ENCODE measurements around the gene PLCB4. TPM values are rescaled to one million over a fixed set of nuclear protein-coding genes. Genes with fewer than 3 reads are reported as not detected.

PLCB4 gene
- total RNA-seq, 4 donors from 2014 or later: 2.7 to 11.4 (median 6.5) TPM

DNA sequence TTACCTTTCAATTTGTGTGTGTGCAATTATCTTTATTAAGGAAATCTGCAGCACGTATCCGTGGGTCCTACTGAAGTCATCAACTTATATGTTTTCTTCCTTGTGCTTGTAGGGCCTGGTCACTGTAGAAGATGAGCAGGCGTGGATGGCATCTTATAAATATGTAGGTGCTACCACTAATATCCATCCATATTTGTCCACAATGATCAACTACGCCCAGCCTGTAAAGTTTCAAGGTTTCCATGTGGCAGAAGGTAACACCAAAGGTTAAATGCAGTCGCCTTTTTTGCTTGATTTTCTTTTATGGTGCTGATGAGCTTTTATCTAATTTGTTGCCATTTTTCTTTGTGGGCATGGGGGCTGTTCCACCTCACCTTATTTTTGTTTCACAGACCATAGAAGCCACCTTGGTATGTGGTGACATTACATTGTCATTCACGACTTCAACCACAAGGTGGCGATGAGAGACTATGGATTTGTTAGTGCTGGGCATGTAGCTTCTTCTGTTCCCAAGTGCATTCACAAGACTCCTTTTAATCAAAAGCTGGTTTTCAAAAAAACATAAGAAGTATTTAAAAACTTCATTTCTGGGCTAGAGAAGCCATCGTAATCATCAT lies 339.0 kb downstream of the PLCB4 start:
- intact Hi-C loops (cut with DNase I; ENCODE audit: low total_unique reads): loop anchor here (5.0 kb wide), 1 partner anchor 199 kb away; no protein-coding TSS in a partner anchor
- H3K4me3 ChIP-seq (ENCODE audit: low read depth, poor library complexity, severe bottlenecking): no peak overlapping the region
- WGBS, 2 donors: 42% methylated on average over 8 of the region's 8 CpGs
- TF ChIP-seq CTCF (IDR thresholded peaks at IDR 0.05) (no peak), POLR2A (IDR thresholded peaks at IDR 0.05) (no peak)
- peak in 1 of 2 donors; percentile 62 for DNase-seq (ENCODE audit: low spot score in 2 of 2)

GRCh38 chr20:9408422-9409300 lies 339.8 kb downstream of the PLCB4 start:
- 46 to 50% methylated on average over 10 of the region's 10 CpGs for WGBS, 2 donors
- TF ChIP-seq CTCF (IDR thresholded peaks at IDR 0.05) (no peak), POLR2A (IDR thresholded peaks at IDR 0.05) (no peak)
- DNase-seq (ENCODE audit: low spot score in 2 of 2): no peak
- intact Hi-C loops (cut with DNase I; ENCODE audit: low total_unique reads): loop anchor here (5.0 kb wide), 1 partner anchor 199 kb away; no protein-coding TSS in a partner anchor
- no peak overlapping the region for H3K4me3 ChIP-seq (ENCODE audit: low read depth, poor library complexity, severe bottlenecking)

GRCh38 chr20:9409352-9409751 lies 340.5 kb downstream of the PLCB4 start:
- intact Hi-C loops (cut with DNase I; ENCODE audit: low total_unique reads): loop anchor here (5.0 kb wide), 1 partner anchor 198 kb away; no protein-coding TSS in a partner anchor
- no peak for DNase-seq (ENCODE audit: low spot score in 2 of 2)
- TF ChIP-seq POLR2A (IDR thresholded peaks at IDR 0.05) (no peak), CTCF (IDR thresholded peaks at IDR 0.05) (no peak)
- WGBS, 2 donors: 76 to 84% methylated on average over 1 of the region's 1 CpG
- no peak overlapping the region for H3K4me3 ChIP-seq (ENCODE audit: low read depth, poor library complexity, severe bottlenecking)

- TF ChIP-seq CTCF (IDR thresholded peaks at IDR 0.05) (no peak), POLR2A (IDR thresholded peaks at IDR 0.05) (no peak)
- WGBS, 2 donors: 71 to 79% methylated on average over 2 of the region's 2 CpGs
These were observed 341.1 kb downstream of the PLCB4 start for GRCh38 chr20:9409981-9410380.

GRCh38 chr20:9411833-9412232 lies 342.9 kb downstream of the PLCB4 start:
- intact Hi-C loops (cut with DNase I; ENCODE audit: low total_unique reads): no loop called here
- WGBS, 2 donors: 72 to 85% methylated on average over 1 of the region's 1 CpG
- no peak overlapping the region for H3K4me3 ChIP-seq (ENCODE audit: low read depth, poor library complexity, severe bottlenecking)
- DNase-seq (ENCODE audit: low spot score in 2 of 2): no peak
- TF ChIP-seq CTCF (IDR thresholded peaks at IDR 0.05) (no peak), POLR2A (IDR thresholded peaks at IDR 0.05) (no peak)

More at GRCh38 chr20:9409981-9410380, 341.1 kb downstream of the PLCB4 start:
- no peak overlapping the region for H3K4me3 ChIP-seq (ENCODE audit: low read depth, poor library complexity, severe bottlenecking)
- intact Hi-C loops (cut with DNase I; ENCODE audit: low total_unique reads): loop anchor here (5.0 kb wide), 1 partner anchor 197 kb away; no protein-coding TSS in a partner anchor
- DNase-seq (ENCODE audit: low spot score in 2 of 2): no peak

Measured in lower leg skin (tissue), 4 donors.